Measurements from ENCODE around the gene SREBF2.

SREBF2 gene

GRCh38 chr22:41892721-41893120 lies 59.8 kb downstream of the SREBF2 start:
- H3K4me3 ChIP-seq (ENCODE audit: low read length) = no peak overlapping the region
- no peak for DNase-seq (ENCODE audit: low read depth)
- TF ChIP-seq CTCF (conservative IDR thresholded peaks at IDR 0.05; ENCODE audit: low read depth, low read length) = no peak

- no peak for TF ChIP-seq CTCF (conservative IDR thresholded peaks at IDR 0.05; ENCODE audit: low read depth, low read length)
- H3K4me3 ChIP-seq (ENCODE audit: low read length) = no peak overlapping the region
- DNase-seq (ENCODE audit: low read depth) = no peak
These were observed 60.9 kb downstream of the SREBF2 start for GRCh38 chr22:41893591-41894375.

- DNase-seq (ENCODE audit: low read depth) = no peak
- no peak overlapping the region for H3K4me3 ChIP-seq (ENCODE audit: low read length)
- TF ChIP-seq CTCF (conservative IDR thresholded peaks at IDR 0.05; ENCODE audit: low read depth, low read length) = no peak
These were observed 65.7 kb downstream of the SREBF2 start for GRCh38 chr22:41898645-41899044.

- no peak for TF ChIP-seq CTCF (conservative IDR thresholded peaks at IDR 0.05; ENCODE audit: low read depth, low read length)
- no peak overlapping the region for H3K4me3 ChIP-seq (ENCODE audit: low read length)
- no peak for DNase-seq (ENCODE audit: low read depth)
These were observed 66.2 kb downstream of the SREBF2 start for GRCh38 chr22:41899110-41899509.

GRCh38 chr22:41899992-41900651 lies 67.2 kb downstream of the SREBF2 start:
- TF ChIP-seq CTCF (conservative IDR thresholded peaks at IDR 0.05; ENCODE audit: low read depth, low read length) = no peak
- no peak for DNase-seq (ENCODE audit: low read depth)
- no peak overlapping the region for H3K4me3 ChIP-seq (ENCODE audit: low read length)

- DNase-seq (ENCODE audit: low read depth) = no peak
- TF ChIP-seq CTCF (conservative IDR thresholded peaks at IDR 0.05; ENCODE audit: low read depth, low read length) = no peak
- H3K4me3 ChIP-seq (ENCODE audit: low read length) = no peak overlapping the region
These were observed 67.9 kb downstream of the SREBF2 start for GRCh38 chr22:41900652-41901312.
